ENCODE data around the gene EXOG.
"Not testable (repeated sequence)": the region's sequence is repeated elsewhere in the genome, so short reads cannot be mapped to it uniquely, and the experiment has no call there.

EXOG gene

GRCh38 chr3:38558864-38559263 lies 62.7 kb downstream of the EXOG start:
- Histone ChIP-seq H3K36me3 (ENCODE audit: insufficient read depth, low read length) (no peaks in the 10 kb centered on the region), H3K4me1 (ENCODE audit: insufficient read depth, low read length) (no peaks in the 10 kb centered on the region), H3K27me3 (ENCODE audit: insufficient read depth, low read length) (no peaks in the 10 kb centered on the region), H3K4me3 (ENCODE audit: low read length) (no peak overlapping the region), H3K9me3 (ENCODE audit: low read length) (no peaks in the 10 kb centered on the region), H2AFZ (ENCODE audit: low read depth, low read length) (no peak overlapping the region)

DNA sequence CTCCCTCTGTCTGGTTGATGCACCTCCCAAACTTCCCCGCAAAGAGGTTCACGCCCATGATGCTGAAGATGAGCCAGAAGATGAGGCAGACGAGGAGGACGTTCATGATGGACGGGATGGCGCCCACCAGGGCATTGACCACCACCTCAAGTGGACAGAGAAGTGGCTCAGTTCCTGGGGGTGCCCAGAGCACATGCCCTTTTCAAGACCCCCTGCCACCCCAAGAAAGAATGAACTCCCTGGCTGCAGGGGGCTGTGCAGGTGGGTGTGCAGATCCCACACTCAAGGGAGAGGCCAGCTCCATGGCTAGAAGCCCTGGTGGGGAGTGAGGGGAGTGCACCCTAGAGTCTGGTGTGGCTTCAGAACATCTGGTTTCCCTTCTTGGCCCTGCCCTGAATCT lies 64.1 kb downstream of the EXOG start:
- H3K36me3 ChIP-seq (ENCODE audit: insufficient read depth, low read length) = no peaks in the 10 kb centered on the region
- peaks cover 4% of the 10 kb centered on the region for H3K27me3 ChIP-seq (ENCODE audit: insufficient read depth, low read length)
- no peaks in the 10 kb centered on the region for H3K4me1 ChIP-seq (ENCODE audit: insufficient read depth, low read length)
- no peaks in the 10 kb centered on the region for H3K9me3 ChIP-seq (ENCODE audit: low read length)
- no peak overlapping the region for H3K4me3 ChIP-seq (ENCODE audit: low read length)
- H2AFZ ChIP-seq (ENCODE audit: low read depth, low read length) = no peak overlapping the region

DNA sequence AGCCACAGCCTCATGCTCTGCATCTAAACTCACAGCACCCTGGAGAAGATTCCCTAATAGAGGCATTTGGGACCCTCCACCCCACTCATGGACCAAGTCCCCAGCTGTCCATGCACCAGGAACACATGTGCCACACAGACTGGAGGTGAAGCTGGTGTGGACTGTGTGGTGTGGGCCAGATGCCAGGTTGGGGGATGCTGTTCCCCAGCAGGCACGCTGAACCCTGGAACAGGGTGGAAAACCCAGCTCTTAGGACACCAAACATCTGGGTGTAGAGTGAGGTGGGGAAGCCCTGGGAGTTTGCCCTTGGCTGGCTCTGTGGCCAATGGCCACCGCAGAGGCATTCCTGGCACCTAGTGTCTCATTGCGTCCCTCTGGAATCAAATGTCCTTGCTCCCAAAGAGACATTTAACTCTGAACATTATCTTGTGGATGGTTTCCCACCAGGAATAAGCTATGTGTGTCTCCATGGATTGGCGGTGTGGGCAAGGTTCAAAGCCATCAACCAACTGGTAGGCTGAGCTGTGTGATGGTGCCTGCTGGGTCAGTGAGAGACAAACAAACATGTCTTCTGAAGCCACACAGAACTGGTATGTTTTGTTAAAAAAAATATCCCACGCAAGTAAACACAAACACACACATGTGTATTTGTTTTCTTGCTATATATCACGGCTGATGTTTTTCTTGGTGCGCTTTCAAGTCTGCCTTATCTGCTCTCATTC lies 65.0 kb downstream of the EXOG start:
- H3K27me3 ChIP-seq (ENCODE audit: insufficient read depth, low read length) = peaks cover 6% of the 10 kb centered on the region
- no peak overlapping the region for H3K4me3 ChIP-seq (ENCODE audit: low read length)
- no peaks in the 10 kb centered on the region for H3K9me3 ChIP-seq (ENCODE audit: low read length)
- H3K36me3 ChIP-seq (ENCODE audit: insufficient read depth, low read length) = no peaks in the 10 kb centered on the region
- no peaks in the 10 kb centered on the region for H3K4me1 ChIP-seq (ENCODE audit: insufficient read depth, low read length)
- no peak overlapping the region for H2AFZ ChIP-seq (ENCODE audit: low read depth, low read length)

- no peaks in the 10 kb centered on the region for H3K9me3 ChIP-seq (ENCODE audit: low read length)
- H2AFZ ChIP-seq (ENCODE audit: low read depth, low read length) = no peak overlapping the region
- H3K27me3 ChIP-seq (ENCODE audit: insufficient read depth, low read length) = peaks cover 6% of the 10 kb centered on the region
- no peaks in the 10 kb centered on the region for H3K4me1 ChIP-seq (ENCODE audit: insufficient read depth, low read length)
- H3K4me3 ChIP-seq (ENCODE audit: low read length) = no peak overlapping the region
- H3K36me3 ChIP-seq (ENCODE audit: insufficient read depth, low read length) = no peaks in the 10 kb centered on the region
Measured at GRCh38 chr3:38561746-38562466, 65.8 kb downstream of the EXOG start.

- Histone ChIP-seq H3K36me3 (ENCODE audit: insufficient read depth, low read length) (no peaks in the 10 kb centered on the region), H2AFZ (ENCODE audit: low read depth, low read length) (no peak overlapping the region), H3K9me3 (ENCODE audit: low read length) (no peaks in the 10 kb centered on the region), H3K27me3 (ENCODE audit: insufficient read depth, low read length) (peaks cover 6% of the 10 kb centered on the region), H3K4me1 (ENCODE audit: insufficient read depth, low read length) (no peaks in the 10 kb centered on the region), H3K4me3 (ENCODE audit: low read length) (no peak overlapping the region)
Measured at GRCh38 chr3:38562467-38562925, 66.4 kb downstream of the EXOG start.

DNA sequence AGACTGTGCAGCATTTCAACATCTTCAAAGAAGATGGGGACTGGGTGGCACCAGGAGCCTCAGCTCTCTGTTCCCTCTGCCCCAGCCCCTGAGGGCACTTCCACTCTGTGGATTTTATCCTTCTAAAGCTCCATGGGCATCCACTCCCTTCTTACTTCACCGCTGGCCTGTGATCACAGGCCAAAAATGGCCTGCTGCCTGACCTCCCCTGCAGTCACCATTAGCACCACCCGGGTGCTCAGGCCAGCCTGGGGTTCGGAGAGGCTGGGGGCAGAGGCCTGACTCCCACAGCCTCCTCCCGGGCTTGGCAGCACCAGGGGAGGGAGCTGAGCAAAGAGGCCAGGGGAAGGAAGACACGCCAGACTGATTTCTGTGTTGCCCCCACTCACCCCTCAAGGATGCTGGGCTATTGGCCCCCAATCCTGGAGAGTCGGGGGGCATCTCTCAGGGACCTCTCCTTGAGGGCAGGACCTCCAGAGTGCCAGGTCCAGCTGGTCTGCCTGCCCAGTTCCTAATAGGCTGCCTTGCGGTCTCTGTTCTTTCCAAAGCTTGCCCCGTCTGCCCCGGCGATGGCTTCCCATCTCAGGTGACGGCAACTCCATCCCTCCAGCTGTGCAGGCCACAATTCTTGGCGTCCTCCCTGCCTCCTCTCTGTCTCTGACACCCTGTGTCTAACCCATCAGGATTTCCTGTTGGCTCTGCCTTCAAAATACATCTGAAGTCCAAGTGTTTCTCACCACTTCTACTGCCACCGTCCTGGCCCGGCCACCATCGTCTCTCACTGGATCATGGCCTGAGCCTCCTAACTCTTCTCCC lies 67.1 kb downstream of the EXOG start:
- no peaks in the 10 kb centered on the region for H3K36me3 ChIP-seq (ENCODE audit: insufficient read depth, low read length)
- no peaks in the 10 kb centered on the region for H3K9me3 ChIP-seq (ENCODE audit: low read length)
- no peak overlapping the region for H3K4me3 ChIP-seq (ENCODE audit: low read length)
- H3K27me3 ChIP-seq (ENCODE audit: insufficient read depth, low read length) = peaks cover 6% of the 10 kb centered on the region
- H2AFZ ChIP-seq (ENCODE audit: low read depth, low read length) = no peak overlapping the region
- H3K4me1 ChIP-seq (ENCODE audit: insufficient read depth, low read length) = no peaks in the 10 kb centered on the region

- H3K4me1 ChIP-seq (ENCODE audit: insufficient read depth, low read length) = no peaks in the 10 kb centered on the region
- no peak overlapping the region for H3K4me3 ChIP-seq (ENCODE audit: low read length)
- peaks cover 6% of the 10 kb centered on the region for H3K27me3 ChIP-seq (ENCODE audit: insufficient read depth, low read length)
- no peaks in the 10 kb centered on the region for H3K9me3 ChIP-seq (ENCODE audit: low read length)
- no peak overlapping the region for H2AFZ ChIP-seq (ENCODE audit: low read depth, low read length)
- no peaks in the 10 kb centered on the region for H3K36me3 ChIP-seq (ENCODE audit: insufficient read depth, low read length)
Measured at GRCh38 chr3:38563886-38564270, 67.7 kb downstream of the EXOG start.

GRCh38 chr3:38564631-38565338 lies 68.6 kb downstream of the EXOG start:
- H2AFZ ChIP-seq (ENCODE audit: low read depth, low read length) = no peak overlapping the region
- no peaks in the 10 kb centered on the region for H3K4me1 ChIP-seq (ENCODE audit: insufficient read depth, low read length)
- peaks cover 6% of the 10 kb centered on the region for H3K27me3 ChIP-seq (ENCODE audit: insufficient read depth, low read length)
- H3K4me3 ChIP-seq (ENCODE audit: low read length) = no peak overlapping the region
- H3K9me3 ChIP-seq (ENCODE audit: low read length) = no peaks in the 10 kb centered on the region
- H3K36me3 ChIP-seq (ENCODE audit: insufficient read depth, low read length) = no peaks in the 10 kb centered on the region

DNA sequence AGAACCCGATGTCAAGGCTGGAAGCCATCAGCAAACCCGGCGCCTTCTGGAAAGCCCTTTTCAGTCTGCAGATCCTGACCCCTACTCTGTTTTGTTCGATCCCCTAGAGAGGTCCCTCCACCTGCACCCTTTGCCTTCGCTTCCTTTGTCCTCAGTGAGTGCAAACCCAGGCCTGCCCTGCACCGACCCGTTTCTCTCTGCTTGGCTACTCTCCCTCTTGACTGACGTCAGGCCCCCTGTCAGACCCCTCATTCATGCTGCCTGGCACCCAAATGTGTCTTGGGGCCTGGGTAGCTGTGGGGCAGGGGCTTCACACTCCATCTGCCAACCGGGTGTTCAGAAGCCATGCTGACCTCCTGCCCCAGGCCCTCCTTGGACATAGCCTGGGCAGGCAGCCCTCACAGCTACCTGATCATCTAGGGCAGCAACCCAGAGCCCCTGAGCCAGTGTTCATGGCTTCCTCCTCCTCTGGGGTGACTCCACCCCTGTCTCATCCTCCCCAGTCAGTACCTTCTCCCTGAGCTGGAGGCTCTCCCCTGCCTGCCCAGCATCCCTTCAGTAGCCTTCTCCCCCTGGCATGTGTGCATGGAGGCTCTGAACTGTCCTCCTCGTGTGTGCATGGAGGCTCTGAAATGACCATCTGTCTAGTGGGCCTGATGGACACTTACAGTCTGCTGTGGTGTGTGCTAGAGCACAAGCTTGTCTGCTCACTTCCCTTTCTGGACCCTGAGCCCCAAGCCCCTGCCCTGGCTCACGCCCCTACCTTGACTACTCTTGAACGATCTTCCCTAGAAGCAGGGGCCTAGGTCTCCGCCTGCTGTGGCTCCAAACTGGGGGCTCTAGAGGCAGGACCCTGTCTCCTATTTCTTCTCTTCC lies 69.4 kb downstream of the EXOG start:
- H3K27me3 ChIP-seq (ENCODE audit: insufficient read depth, low read length) = peaks cover 6% of the 10 kb centered on the region
- H3K4me3 ChIP-seq (ENCODE audit: low read length) = no peak overlapping the region
- no peaks in the 10 kb centered on the region for H3K4me1 ChIP-seq (ENCODE audit: insufficient read depth, low read length)
- H3K36me3 ChIP-seq (ENCODE audit: insufficient read depth, low read length) = no peaks in the 10 kb centered on the region
- H3K9me3 ChIP-seq (ENCODE audit: low read length) = no peaks in the 10 kb centered on the region
- H2AFZ ChIP-seq (ENCODE audit: low read depth, low read length) = no peak overlapping the region

DNA sequence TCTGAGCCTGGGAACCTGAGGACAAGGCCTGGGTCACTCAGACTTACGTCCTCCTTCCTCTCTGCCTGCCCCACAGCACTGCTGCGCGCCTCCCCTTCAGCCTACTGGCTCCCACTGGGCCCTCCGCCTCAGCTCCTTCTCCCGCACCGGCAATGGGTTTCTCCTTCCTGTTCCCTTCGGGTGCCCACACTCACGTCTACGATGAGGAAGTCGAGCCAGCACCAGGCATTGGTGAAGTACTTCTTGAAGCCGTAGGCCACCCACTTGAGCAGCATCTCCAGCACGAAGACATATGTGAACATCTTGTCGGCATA lies 70.0 kb downstream of the EXOG start:
- no peaks in the 10 kb centered on the region for H3K4me1 ChIP-seq (ENCODE audit: insufficient read depth, low read length)
- H3K27me3 ChIP-seq (ENCODE audit: insufficient read depth, low read length) = peaks cover 6% of the 10 kb centered on the region
- H3K4me3 ChIP-seq (ENCODE audit: low read length) = no peak overlapping the region
- no peaks in the 10 kb centered on the region for H3K9me3 ChIP-seq (ENCODE audit: low read length)
- H3K36me3 ChIP-seq (ENCODE audit: insufficient read depth, low read length) = no peaks in the 10 kb centered on the region
- no peak overlapping the region for H2AFZ ChIP-seq (ENCODE audit: low read depth, low read length)

DNA sequence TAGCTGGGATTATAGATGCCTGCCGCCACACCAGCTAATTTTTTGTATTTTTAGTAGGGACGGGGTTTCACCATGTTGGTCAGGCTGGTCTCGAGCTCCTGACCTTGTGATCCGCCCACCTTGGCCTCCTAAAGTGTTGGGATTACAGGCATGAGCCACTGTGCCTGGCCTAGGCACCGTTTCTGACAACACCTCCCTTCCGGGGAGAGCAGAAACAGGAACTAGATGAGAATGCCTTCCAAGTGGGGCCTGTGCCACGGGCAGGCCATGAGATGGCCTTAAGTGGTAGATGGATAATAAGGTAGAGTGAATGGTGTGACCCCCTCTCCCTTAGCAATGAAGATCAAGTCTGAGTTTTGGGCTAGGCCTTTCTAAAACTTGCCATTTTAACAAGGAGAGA lies 70.7 kb downstream of the EXOG start:
- not testable (repeated sequence) for H3K9me3 ChIP-seq (ENCODE audit: low read length); H3K4me1 ChIP-seq (ENCODE audit: insufficient read depth, low read length); H2AFZ ChIP-seq (ENCODE audit: low read depth, low read length); H3K4me3 ChIP-seq (ENCODE audit: low read length); H3K36me3 ChIP-seq (ENCODE audit: insufficient read depth, low read length); H3K27me3 ChIP-seq (ENCODE audit: insufficient read depth, low read length)

GRCh38 chr3:38567498-38567897 lies 71.4 kb downstream of the EXOG start:
- H3K27me3 ChIP-seq (ENCODE audit: insufficient read depth, low read length) = peaks cover 6% of the 10 kb centered on the region
- no peaks in the 10 kb centered on the region for H3K9me3 ChIP-seq (ENCODE audit: low read length)
- no peak overlapping the region for H3K4me3 ChIP-seq (ENCODE audit: low read length)
- no peaks in the 10 kb centered on the region for H3K4me1 ChIP-seq (ENCODE audit: insufficient read depth, low read length)
- H3K36me3 ChIP-seq (ENCODE audit: insufficient read depth, low read length) = no peaks in the 10 kb centered on the region
- no peak overlapping the region for H2AFZ ChIP-seq (ENCODE audit: low read depth, low read length)
